HPDE6-E6E7 (cell line): ENCODE data around the gene POU2AF2.
"Not testable (repeated sequence)": the region's sequence is repeated elsewhere in the genome, so short reads cannot be mapped to it uniquely, and the experiment has no call there.

ENCODE experiments used
- DNase-seq: peaks from one replicate; pipeline ENCODE4 v3.0.0; 2011; ENCODE audit warnings: missing footprints; ENCODE audit errors: extremely low spot score

POU2AF2 gene

GRCh38 chr11:111259896-111260295, 14.4 kb downstream of the POU2AF2 start:
- no peak for DNase-seq

- no peak for DNase-seq
These were observed 15.3 kb downstream of the POU2AF2 start for GRCh38 chr11:111260811-111261210.

GRCh38 chr11:111264646-111265045, 19.1 kb downstream of the POU2AF2 start:
- DNase-seq, result no peak

GRCh38 chr11:111265421-111265820, 19.9 kb downstream of the POU2AF2 start:
- no peak for DNase-seq

GRCh38 chr11:111268303-111268702, 22.8 kb downstream of the POU2AF2 start:
- DNase-seq, result not testable (repeated sequence)

GRCh38 chr11:111269146-111269868, 23.8 kb downstream of the POU2AF2 start:
- DNase-seq, result no peak

- no peak for DNase-seq
These were observed 26.9 kb downstream of the POU2AF2 start for GRCh38 chr11:111272420-111272819.

GRCh38 chr11:111282562-111283075, 37.1 kb downstream of the POU2AF2 start:
- DNase-seq, result no peak

- no peak for DNase-seq
These were observed 38.5 kb downstream of the POU2AF2 start for GRCh38 chr11:111283945-111284481.

- no peak for DNase-seq
These were observed 39.9 kb downstream of the POU2AF2 start for GRCh38 chr11:111285189-111286091.

- no peak for DNase-seq
These were observed 46.2 kb downstream of the POU2AF2 start for GRCh38 chr11:111291764-111292163.

GRCh38 chr11:111292408-111292807, 46.9 kb downstream of the POU2AF2 start:
- not testable (repeated sequence) for DNase-seq

GRCh38 chr11:111296196-111296595, 50.7 kb downstream of the POU2AF2 start:
- DNase-seq, result no peak

GRCh38 chr11:111297696-111298095, 52.2 kb downstream of the POU2AF2 start:
- DNase-seq, result no peak

- no peak for DNase-seq
These were observed 53.0 kb downstream of the POU2AF2 start, which contains the start of gene POU2AF3 for GRCh38 chr11:111298413-111299100. Gene POU2AF3, plus strand, starts transcription at chr11:111298546. Its CDS starts 36 bp downstream, at chr11:111298582.

- no peak for DNase-seq
These were observed 53.8 kb downstream of the POU2AF2 start for GRCh38 chr11:111299101-111300026.

GRCh38 chr11:111300569-111300968, 55.0 kb downstream of the POU2AF2 start:
- no peak for DNase-seq

GRCh38 chr11:111301004-111301841, 55.7 kb downstream of the POU2AF2 start:
- DNase-seq, result no peak

- DNase-seq, result no peak
These were observed 56.3 kb downstream of the POU2AF2 start for GRCh38 chr11:111301842-111302118.

- DNase-seq, result no peak
These were observed 56.8 kb downstream of the POU2AF2 start for GRCh38 chr11:111302298-111302697.
